Endothelial cell of umbilical vein (primary cell): Measurements from ENCODE around the gene ZBTB8A. TPM values are rescaled to one million over a fixed set of nuclear protein-coding genes. Genes with fewer than 3 reads are reported as not detected.

Experiments
- BruUV-seq: library from RNA; stranded (reverse); fragments of 400-500 nt; replicated peaks from 2 replicates; lab custom pipeline; 2021; lab: Mats Ljungman, UMichigan
- CTCF ChIA-PET: fragments of 300-600, 350-600 bp; sonication (Branson Sonifier 250); formaldehyde crosslinking; loops from one replicate; lab custom pipeline; 2021; ENCODE audit warnings: antibody characterized with exemption, inconsistent platforms; lab: Charles Lee
- POLR2A ChIA-PET: fragments of 300-600, 350-600 bp; sonication (Branson Sonifier 250); formaldehyde crosslinking; loops from one replicate; lab custom pipeline; 2021; ENCODE audit warnings: antibody characterized with exemption, inconsistent platforms; lab: Charles Lee
- DNase-seq: peaks from one replicate; pipeline ENCODE4 v3.0.0-alpha.2; 2011; ENCODE audit warnings: low read depth, low spot score
- FAIRE-seq: peaks from 2 replicates; lab custom pipeline; 2011; peaks lifted over from hg19 to GRCh38; lab: Jason Lieb, UNC
- H2AFZ ChIP-seq: 2 replicates; pipeline ENCODE4 v1.6.0; 2012; ENCODE audit warnings: low read depth, low read length, control low read depth, inconsistent platforms
- H3K27ac ChIP-seq: 2 replicates; pipeline ENCODE4 v1.5.1; 2011; ENCODE audit warnings: low read depth, mild to moderate bottlenecking, control low read depth, low read length, moderate library complexity; ENCODE audit not compliant: insufficient read depth
- H3K27me3 ChIP-seq, 2 experiments: 2 replicates each; pipeline versions ENCODE4 v1.6.0 to v1.6.1; 2011; ENCODE audit warnings: low read length in 2 of 2, mixed read lengths in 1 of 2; ENCODE audit not compliant: control insufficient read depth in 2 of 2, insufficient read depth in 2 of 2
- H3K36me3 ChIP-seq, 2 experiments: 2 replicates in 1 of 2; 3 replicates in 1 of 2; pipeline ENCODE4 v1.5.1; 2011; ENCODE audit warnings: low read length in 2 of 2, mild to moderate bottlenecking in 1 of 2, moderate library complexity in 1 of 2; ENCODE audit not compliant: control insufficient read depth in 2 of 2, insufficient read depth in 2 of 2; ENCODE audit errors: extremely low read depth in 1 of 2
- H3K4me1 ChIP-seq: 3 replicates; pipeline ENCODE4 v1.5.1; 2011; ENCODE audit warnings: mild to moderate bottlenecking, low read length; ENCODE audit not compliant: control insufficient read depth, insufficient read depth; ENCODE audit errors: extremely low read depth
- H3K4me2 ChIP-seq: 2 replicates; pipeline ENCODE4 v1.6.1; 2011; ENCODE audit warnings: low read length, control low read depth, mixed read lengths; ENCODE audit not compliant: insufficient read depth
- H3K4me3 ChIP-seq, 3 experiments: fragments of 200-600 bp in 1 of 3; sonication (generic), shearing (Covaris generic) in 1 of 3; replicated peaks in 1 of 3; 2 replicates each; pipeline ENCODE4 v1.5.1; 2011 to 2016; ENCODE audit warnings: control low read depth in 3 of 3, low read length in 3 of 3, mild to moderate bottlenecking in 2 of 3, inconsistent platforms in 1 of 3, low read depth in 1 of 3, moderate library complexity in 1 of 3; ENCODE audit not compliant: insufficient read depth in 1 of 3
- H3K79me2 ChIP-seq: 2 replicates; pipeline ENCODE4 v1.6.0; 2012; ENCODE audit warnings: low read length, inconsistent platforms; ENCODE audit not compliant: control insufficient read depth, insufficient read depth
- H3K9ac ChIP-seq: replicated peaks from 2 replicates; pipeline ENCODE3; 2011; ENCODE audit warnings: low read length, control low read depth; ENCODE audit not compliant: insufficient read depth; ENCODE audit errors: extremely low read depth
- H3K9me1 ChIP-seq: replicated peaks from 3 replicates; pipeline ENCODE4 v1.6.0; 2011; ENCODE audit warnings: mild to moderate bottlenecking, low read length; ENCODE audit not compliant: control insufficient read depth, insufficient read depth; ENCODE audit errors: extremely low read depth
- H3K9me3 ChIP-seq: replicated peaks from 2 replicates; pipeline ENCODE4 v1.5.1; 2012; ENCODE audit warnings: low read length, inconsistent platforms; ENCODE audit not compliant: control insufficient read depth, insufficient read depth
- H4K20me1 ChIP-seq: replicated peaks from 2 replicates; pipeline ENCODE3; 2011; ENCODE audit warnings: mild to moderate bottlenecking, low read length; ENCODE audit not compliant: control insufficient read depth, insufficient read depth; ENCODE audit errors: extremely low read depth
- EZH2 ChIP-seq: IDR thresholded peaks from 2 replicates; pipeline ENCODE4 v1.6.1; 2012; ENCODE audit warnings: borderline replicate concordance, low read depth, mild to moderate bottlenecking, moderate library complexity, low read length, inconsistent platforms; ENCODE audit not compliant: severe bottlenecking
- MAX ChIP-seq: IDR thresholded peaks from 2 replicates; pipeline ENCODE4 v1.6.1; 2011; ENCODE audit not compliant: insufficient read depth, insufficient read length
- MYC ChIP-seq: IDR thresholded peaks from one replicate; pipeline ENCODE4 v1.6.1; 2011; ENCODE audit warnings: mild to moderate bottlenecking, low read depth, low read length
- POLR2A ChIP-seq: IDR thresholded peaks from 2 replicates; pipeline ENCODE4 v1.6.1; 2012; ENCODE audit warnings: low read depth, mild to moderate bottlenecking, control low read depth, low read length
- POLR2AphosphoS5 ChIP-seq: IDR thresholded peaks from 2 replicates; pipeline ENCODE4 v1.6.1; 2012; ENCODE audit warnings: low read depth, mild to moderate bottlenecking, control low read depth, low read length, moderate library complexity; ENCODE audit not compliant: insufficient read depth
- dilution Hi-C: fragments of 300-500 bp; cut with MboI; formaldehyde crosslinking; loops from one replicate; pipeline ENCODE4 v1.15.0; 2019; ENCODE audit warnings: low sequenced_read_pairs; ENCODE audit not compliant: extremely low pct_ligation_motif_present
- intact Hi-C: fragments of 100-400 bp; cut with micrococcal nuclease; formaldehyde crosslinking; loops from one replicate; pipeline ENCODE4 v1.10.0; 2022
- polyA plus RNA-seq, 4 experiments: library from polyadenylated mRNA; depleted of rRNA in 3 of 4; stranded (reverse) in 3 of 4; unstranded in 1 of 4; fragments of >200 nt; gene quantifications; 2 replicates each; pipeline versions ENCODE4 v1.2.1 to v1.2.3, GENCODE V29; 2011 to 2012; ENCODE audit warnings: missing spikeins in 1 of 4
- total RNA-seq: library from RNA; stranded (reverse); gene quantifications from 2 replicates; pipeline ENCODE4 v1.2.3, GENCODE V29; 2021
- TF ChIP-seq, protein P1 (sequence below), 2 donors: IDR thresholded peaks; 1 replicate in 1 of 2; 2 replicates in 1 of 2; pipeline ENCODE4 v1.5.1; 2011; ENCODE audit warnings: low read length in 2 of 2, mild to moderate bottlenecking in 2 of 2, moderate library complexity in 2 of 2, control low read depth in 1 of 2, inconsistent platforms in 1 of 2, low read depth in 1 of 2; ENCODE audit not compliant: insufficient read depth in 1 of 2; ENCODE audit errors: extremely low read depth in 1 of 2

Gene ZBTB8A
- total and polyA plus RNA-seq, 2 donors (not counting 3 experiments of a cell fraction or from before 2014, with no cell fraction given), result 3.1 to 9.6 TPM

DNA sequence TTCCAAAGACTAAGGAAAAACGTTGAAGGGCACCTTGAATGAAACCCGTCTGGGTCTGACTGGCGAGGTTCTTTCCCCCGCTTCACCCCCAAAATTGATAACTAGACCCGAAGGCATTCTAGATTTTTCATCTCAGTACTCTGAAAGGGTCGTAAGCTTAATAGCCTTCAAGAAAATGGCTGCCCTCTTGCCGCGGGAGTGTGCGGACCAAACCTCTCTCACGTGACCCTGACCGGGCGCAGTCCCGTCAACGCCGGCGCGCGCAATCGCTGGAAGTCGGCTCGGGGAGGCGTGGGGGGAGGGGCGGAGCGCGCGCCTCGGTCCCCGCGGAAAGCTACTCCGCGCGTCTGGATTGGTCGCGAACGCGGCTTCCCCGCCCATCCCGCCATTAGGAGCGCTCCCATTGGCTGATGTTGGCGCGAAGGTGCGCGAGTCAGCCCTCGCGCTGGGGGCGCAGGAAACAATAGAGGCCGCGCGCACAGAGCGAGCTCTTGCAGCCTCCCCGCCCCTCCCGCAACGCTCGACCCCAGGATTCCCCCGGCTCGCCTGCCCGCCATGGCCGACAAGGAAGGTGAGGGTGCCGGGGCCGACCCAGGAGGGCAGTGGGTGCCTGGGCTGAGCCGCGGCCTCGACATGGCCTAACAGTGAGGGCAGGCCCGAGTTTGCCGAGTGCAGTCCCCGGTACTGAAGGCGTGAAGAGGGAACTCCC is 111.7 kb downstream of the ZBTB8A start, which contains the start of gene RBBP4:
TSS of gene RBBP4 (plus strand) at position 457 of the 709 bp plus-strand sequence. CDS start at position 556, 99 bp downstream.
- no peaks in the 10 kb centered on the region for H3K9me3 ChIP-seq
- H3K9ac ChIP-seq, result peak within 1 kb of the TSS; percentile 96
- H4K20me1 ChIP-seq, result peaks cover 2% of the 10 kb centered on the region
- peak; percentile 98 for DNase-seq
- peaks cover 62% of the 10 kb centered on the region for H3K79me2 ChIP-seq
- peak within 1 kb of the TSS; percentile 65 to 90 (median 68) for H3K4me3 ChIP-seq
- intact Hi-C loops (loop anchor here (1.0 to 2.0 kb wide), 7 partner anchors 38 to 203 kb away; partner anchors contain the start of genes S100PBP, YARS1 and ZBTB8A), dilution Hi-C loops (no loop called here)
- CTCF ChIA-PET, result interaction anchor here (0.7 to 1.5 kb wide), 3 partner anchors 10 to 166 kb away, joined by 3 to 12 read pairs (median 3); partner anchors contain the start of gene YARS1
- peaks cover 5 to 12% of the 10 kb centered on the region in 2 experiments for H3K36me3 ChIP-seq
- H3K27me3 ChIP-seq, result no peaks in the 10 kb centered on the region
- no TSS peak for BruUV-seq
- TF ChIP-seq, protein P1, sequence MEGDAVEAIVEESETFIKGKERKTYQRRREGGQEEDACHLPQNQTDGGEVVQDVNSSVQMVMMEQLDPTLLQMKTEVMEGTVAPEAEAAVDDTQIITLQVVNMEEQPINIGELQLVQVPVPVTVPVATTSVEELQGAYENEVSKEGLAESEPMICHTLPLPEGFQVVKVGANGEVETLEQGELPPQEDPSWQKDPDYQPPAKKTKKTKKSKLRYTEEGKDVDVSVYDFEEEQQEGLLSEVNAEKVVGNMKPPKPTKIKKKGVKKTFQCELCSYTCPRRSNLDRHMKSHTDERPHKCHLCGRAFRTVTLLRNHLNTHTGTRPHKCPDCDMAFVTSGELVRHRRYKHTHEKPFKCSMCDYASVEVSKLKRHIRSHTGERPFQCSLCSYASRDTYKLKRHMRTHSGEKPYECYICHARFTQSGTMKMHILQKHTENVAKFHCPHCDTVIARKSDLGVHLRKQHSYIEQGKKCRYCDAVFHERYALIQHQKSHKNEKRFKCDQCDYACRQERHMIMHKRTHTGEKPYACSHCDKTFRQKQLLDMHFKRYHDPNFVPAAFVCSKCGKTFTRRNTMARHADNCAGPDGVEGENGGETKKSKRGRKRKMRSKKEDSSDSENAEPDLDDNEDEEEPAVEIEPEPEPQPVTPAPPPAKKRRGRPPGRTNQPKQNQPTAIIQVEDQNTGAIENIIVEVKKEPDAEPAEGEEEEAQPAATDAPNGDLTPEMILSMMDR (IDR thresholded peaks at IDR 0.05; ENCODE audit: extremely low read depth in 1 of 2, insufficient read depth in 1 of 2, low read depth in 1 of 2, low read length in 2 of 2), result no peak
- no peak for TF ChIP-seq EZH2
- no peak for TF ChIP-seq MYC
- TF ChIP-seq POLR2AphosphoS5, result peak; percentile 79
- TF ChIP-seq POLR2A, result peak; percentile 85
- TF ChIP-seq MAX, result peak; percentile 71
- H3K4me2 ChIP-seq, result peak within 1 kb of the TSS; percentile 87
- no peak for FAIRE-seq
- H3K27ac ChIP-seq, result peak within 1 kb of the TSS; percentile 95
- POLR2A ChIA-PET, result interaction anchor here (0.8 to 1.3 kb wide), 3 partner anchors 12 to 315 kb away, joined by 3 to 4 read pairs (median 3); partner anchors contain the start of gene MARCKSL1
- H3K9me1 ChIP-seq, result no peaks in the 10 kb centered on the region
- peaks cover 18% of the 10 kb centered on the region for H3K4me1 ChIP-seq
- H2AFZ ChIP-seq, result peak within 1 kb of the TSS; percentile 73
